ENCODE data around the gene KLHL36. TPM values are rescaled to one million over a fixed set of nuclear protein-coding genes. Genes with fewer than 3 reads are reported as not detected.
"Not testable (repeated sequence)": the region's sequence is repeated elsewhere in the genome, so short reads cannot be mapped to it uniquely, and the experiment has no call there.

The KLHL36 gene
- total RNA-seq, 1 donor from 2014 or later = 56.3 TPM

DNA sequence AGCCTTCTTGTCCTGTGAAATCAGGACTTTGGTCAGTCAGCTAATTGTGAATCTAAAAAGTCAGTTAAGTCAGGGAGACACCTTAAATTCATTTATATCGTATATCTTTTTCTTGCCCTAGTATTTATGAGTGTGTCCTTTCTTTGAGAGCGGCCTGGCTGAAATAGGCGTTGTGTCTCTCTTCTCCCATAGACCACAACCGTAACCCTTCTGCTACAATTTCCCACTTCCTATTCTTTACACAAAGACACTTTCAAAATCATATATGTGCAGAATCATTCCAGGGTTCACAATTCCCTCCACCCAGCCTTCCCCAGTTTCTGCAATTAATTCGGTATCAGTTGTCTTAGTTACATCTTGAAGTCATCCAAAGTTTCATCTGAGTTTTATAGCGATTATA, 16.4 kb upstream of the KLHL36 start:
- no peak for DNase-seq
- TF ChIP-seq, protein P1, sequence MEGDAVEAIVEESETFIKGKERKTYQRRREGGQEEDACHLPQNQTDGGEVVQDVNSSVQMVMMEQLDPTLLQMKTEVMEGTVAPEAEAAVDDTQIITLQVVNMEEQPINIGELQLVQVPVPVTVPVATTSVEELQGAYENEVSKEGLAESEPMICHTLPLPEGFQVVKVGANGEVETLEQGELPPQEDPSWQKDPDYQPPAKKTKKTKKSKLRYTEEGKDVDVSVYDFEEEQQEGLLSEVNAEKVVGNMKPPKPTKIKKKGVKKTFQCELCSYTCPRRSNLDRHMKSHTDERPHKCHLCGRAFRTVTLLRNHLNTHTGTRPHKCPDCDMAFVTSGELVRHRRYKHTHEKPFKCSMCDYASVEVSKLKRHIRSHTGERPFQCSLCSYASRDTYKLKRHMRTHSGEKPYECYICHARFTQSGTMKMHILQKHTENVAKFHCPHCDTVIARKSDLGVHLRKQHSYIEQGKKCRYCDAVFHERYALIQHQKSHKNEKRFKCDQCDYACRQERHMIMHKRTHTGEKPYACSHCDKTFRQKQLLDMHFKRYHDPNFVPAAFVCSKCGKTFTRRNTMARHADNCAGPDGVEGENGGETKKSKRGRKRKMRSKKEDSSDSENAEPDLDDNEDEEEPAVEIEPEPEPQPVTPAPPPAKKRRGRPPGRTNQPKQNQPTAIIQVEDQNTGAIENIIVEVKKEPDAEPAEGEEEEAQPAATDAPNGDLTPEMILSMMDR (IDR thresholded peaks at IDR 0.05) = no peak
- Histone ChIP-seq H3K9me3 (no peaks in the 10 kb centered on the region), H3K4me3 (no peak overlapping the region), H3K27ac (no peak overlapping the region), H3K36me3 (no peaks in the 10 kb centered on the region), H3K27me3 (no peaks in the 10 kb centered on the region), H3K4me1 (peaks cover 18% of the 10 kb centered on the region)
- ATAC-seq = peak; percentile 37
- intact Hi-C loops (cut with DNase I) = no loop called here

DNA sequence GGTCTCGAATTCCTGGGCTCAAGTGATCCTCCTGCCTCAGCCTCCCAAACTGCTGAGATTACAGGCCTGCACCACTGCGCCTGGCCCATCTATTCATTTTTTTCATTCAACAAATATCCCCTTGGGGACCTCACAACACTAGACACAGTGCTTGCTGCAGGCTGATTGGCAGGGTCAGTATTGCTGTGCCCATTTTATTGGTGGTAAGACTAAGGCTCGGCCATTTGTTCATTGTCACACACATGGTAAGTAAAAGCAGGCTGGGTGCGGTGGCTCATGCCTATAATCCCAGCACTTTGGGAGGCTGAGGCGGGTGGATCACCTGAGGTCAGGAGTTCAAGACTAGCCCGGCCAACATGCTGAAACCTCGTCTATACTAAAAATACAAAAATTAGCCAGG, 15.4 kb upstream of the KLHL36 start:
- H3K4me3 ChIP-seq; intact Hi-C loops (cut with DNase I); H3K9me3 ChIP-seq; H3K27ac ChIP-seq; DNase-seq; H3K27me3 ChIP-seq; H3K36me3 ChIP-seq; ATAC-seq: not testable (repeated sequence)
- H3K4me1 ChIP-seq = peaks cover 18% of the 10 kb centered on the region

DNA sequence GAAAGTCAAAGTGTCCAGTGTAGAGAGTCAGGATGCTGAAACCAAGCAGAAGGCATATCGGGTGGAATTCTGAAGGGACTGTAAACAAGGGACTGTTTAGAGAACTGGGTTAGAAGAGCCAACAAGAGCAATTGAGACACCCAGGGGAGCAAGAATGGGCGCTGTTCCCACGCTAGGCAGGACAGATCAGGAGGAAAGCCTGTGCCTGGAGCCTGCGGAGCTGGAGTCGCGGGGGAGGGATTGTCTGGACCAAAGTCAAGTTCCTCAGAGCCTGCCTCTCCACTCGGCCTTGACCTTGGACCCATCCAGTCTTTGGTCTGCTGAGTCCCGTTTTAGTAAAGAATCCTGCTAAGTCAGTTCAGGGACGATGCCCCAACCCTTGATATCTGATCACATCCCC, 14.7 kb upstream of the KLHL36 start:
- intact Hi-C loops (cut with DNase I) = no loop called here
- H3K27me3 ChIP-seq = no peaks in the 10 kb centered on the region
- no peak overlapping the region for H3K27ac ChIP-seq
- ATAC-seq = peak; percentile 77
- peak; percentile 74 for DNase-seq
- peaks cover 18% of the 10 kb centered on the region for H3K4me1 ChIP-seq
- no peaks in the 10 kb centered on the region for H3K9me3 ChIP-seq
- TF ChIP-seq, protein P1 (IDR thresholded peaks at IDR 0.05) = no peak
- no peaks in the 10 kb centered on the region for H3K36me3 ChIP-seq
- H3K4me3 ChIP-seq = no peak overlapping the region

DNA sequence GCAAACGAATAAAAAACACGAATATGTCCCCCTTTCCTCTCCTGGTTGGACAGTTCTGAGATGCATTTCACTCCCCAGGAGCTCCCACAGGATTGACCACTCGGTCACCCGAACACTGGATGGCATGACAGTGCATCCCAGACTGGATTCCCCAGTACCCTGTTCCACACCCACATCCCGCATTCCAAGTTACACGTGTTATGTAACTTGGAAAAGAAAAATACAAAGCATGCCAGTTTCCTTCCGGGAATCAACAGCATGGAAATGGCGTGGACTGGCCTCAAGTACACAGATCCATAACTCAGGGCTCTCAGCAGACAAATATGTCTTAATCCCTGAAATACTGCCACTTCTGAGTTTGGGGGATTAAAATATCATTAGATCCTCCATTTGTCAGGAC, 12.6 kb upstream of the KLHL36 start:
- Histone ChIP-seq H3K36me3 (no peaks in the 10 kb centered on the region), H3K4me3 (no peak overlapping the region), H3K9me3 (no peaks in the 10 kb centered on the region), H3K4me1 (peaks cover 20% of the 10 kb centered on the region), H3K27me3 (no peaks in the 10 kb centered on the region), H3K27ac (peak overlapping the region; percentile 3)
- TF ChIP-seq, protein P1 (IDR thresholded peaks at IDR 0.05) = no peak
- intact Hi-C loops (cut with DNase I) = no loop called here
- no peak for ATAC-seq
- DNase-seq = no peak

DNA sequence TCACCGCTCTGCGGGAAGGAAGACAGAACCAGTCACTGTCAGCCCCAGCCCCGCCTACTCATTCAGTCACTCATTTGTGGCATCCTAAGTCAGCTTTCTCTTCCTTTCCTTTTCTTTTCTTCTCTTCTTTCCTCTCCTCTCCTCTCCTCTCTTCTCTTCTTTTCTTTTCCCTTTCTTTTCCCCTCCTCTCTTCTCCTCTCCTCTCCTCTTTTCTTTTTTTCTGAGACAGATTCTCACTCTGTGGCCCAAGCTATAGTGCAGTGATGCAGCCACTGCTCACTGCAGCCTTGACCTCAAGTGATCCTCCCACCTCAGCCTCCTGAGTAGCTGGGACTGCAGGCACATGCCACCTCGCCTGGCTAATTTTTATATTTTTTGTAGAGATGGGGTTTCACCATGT, 10.6 kb upstream of the KLHL36 start:
- H3K36me3 ChIP-seq = no peaks in the 10 kb centered on the region
- intact Hi-C loops (cut with DNase I) = no loop called here
- no peaks in the 10 kb centered on the region for H3K27me3 ChIP-seq
- no peaks in the 10 kb centered on the region for H3K9me3 ChIP-seq
- no peak overlapping the region for H3K27ac ChIP-seq
- H3K4me3 ChIP-seq = no peak overlapping the region
- DNase-seq = no peak
- TF ChIP-seq, protein P1 (IDR thresholded peaks at IDR 0.05) = no peak
- ATAC-seq = no peak
- H3K4me1 ChIP-seq = peaks cover 33% of the 10 kb centered on the region

DNA sequence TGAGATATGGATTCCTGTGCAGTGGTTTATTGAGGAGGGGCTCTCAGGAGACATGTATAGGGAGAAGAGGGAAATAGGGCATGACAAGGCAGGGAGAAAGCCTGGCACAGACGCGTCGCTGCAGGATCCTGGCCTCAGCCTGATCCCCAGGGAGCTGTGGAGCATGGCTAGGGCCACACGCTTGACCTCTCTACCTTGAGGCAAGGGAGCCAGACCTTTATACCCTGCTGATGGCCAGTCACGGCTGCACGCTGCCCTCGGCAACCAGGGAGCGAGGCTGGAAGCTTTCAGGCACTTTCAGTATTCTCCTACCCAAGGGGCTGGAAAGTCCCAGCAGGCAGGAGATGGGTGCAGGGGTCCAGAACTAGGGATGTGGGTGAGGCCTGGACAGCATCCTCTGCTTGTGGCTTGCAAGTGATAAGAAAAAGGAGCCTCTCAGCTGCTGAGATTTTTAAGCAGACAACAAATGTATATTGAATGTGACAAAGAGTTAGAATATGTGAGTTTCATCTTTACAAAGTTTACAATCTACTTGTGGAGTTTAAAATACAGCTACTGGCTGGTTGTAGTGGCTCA, 10.0 kb upstream of the KLHL36 start:
- H3K9me3 ChIP-seq = no peaks in the 10 kb centered on the region
- TF ChIP-seq, protein P1 (IDR thresholded peaks at IDR 0.05) = no peak
- ATAC-seq = no peak
- H3K36me3 ChIP-seq = no peaks in the 10 kb centered on the region
- H3K27me3 ChIP-seq = no peaks in the 10 kb centered on the region
- intact Hi-C loops (cut with DNase I) = no loop called here
- no peak for DNase-seq
- no peak overlapping the region for H3K4me3 ChIP-seq
- peaks cover 33% of the 10 kb centered on the region for H3K4me1 ChIP-seq
- no peak overlapping the region for H3K27ac ChIP-seq
